ENCODE results near the gene PRDM2. TPM values are rescaled to one million over a fixed set of nuclear protein-coding genes. Genes with fewer than 3 reads are reported as not detected.

PRDM2 gene
- polyA plus RNA-seq, 1 donor (not counting 4 experiments of a cell fraction or from before 2014, with no cell fraction given) = 13.8 TPM

- Histone ChIP-seq H3K4me3 (ENCODE audit: control insufficient read depth in 2 of 3, extremely low read depth in 1 of 3, insufficient read depth in 2 of 3, low read depth in 1 of 3, low read length in 3 of 3) (no peak overlapping the region), H3K9ac (ENCODE audit: control insufficient read depth, extremely low read depth, insufficient read depth, low read length) (no peak overlapping the region), H3K9me3 (ENCODE audit: control insufficient read depth, low read depth, low read length) (no peaks in the 10 kb centered on the region), H3K4me1 (ENCODE audit: control insufficient read depth, extremely low read depth, insufficient read depth, low read length) (peaks cover 23% of the 10 kb centered on the region), H2AFZ (ENCODE audit: control insufficient read depth, low read length) (no peak overlapping the region), H4K20me1 (ENCODE audit: control insufficient read depth, extremely low read depth, insufficient read depth, low read length) (no peaks in the 10 kb centered on the region), H3K9me1 (ENCODE audit: control insufficient read depth, extremely low read depth, insufficient read depth, low read length) (peaks cover 2% of the 10 kb centered on the region), H3K79me2 (ENCODE audit: control insufficient read depth, insufficient read depth, low read length) (no peaks in the 10 kb centered on the region), H3K27me3 (ENCODE audit: control insufficient read depth, extremely low read depth, insufficient read depth, low read length) (no peaks in the 10 kb centered on the region), H3K4me2 (ENCODE audit: control insufficient read depth, extremely low read depth, insufficient read depth, low read depth, low read length) (no peak overlapping the region), H3K36me3 (ENCODE audit: control insufficient read depth in 2 of 2, extremely low read depth in 1 of 2, insufficient read depth in 2 of 2, low read length in 2 of 2) (no peaks in the 10 kb centered on the region), H3K27ac (ENCODE audit: control insufficient read depth, insufficient read depth, low read length) (no peak overlapping the region)
- dilution Hi-C loops (cut with MboI; ENCODE audit: extremely low pct_ligation_motif_present, low sequenced_read_pairs) = no loop called here
- TF ChIP-seq CTCF (optimal IDR thresholded peaks at IDR 0.05 in 1 of 3, IDR thresholded peaks at IDR 0.05 in 1 of 3, conservative IDR thresholded peaks at IDR 0.05 in 1 of 3; ENCODE audit: extremely low read depth in 1 of 3, insufficient read depth in 2 of 3, low read length in 3 of 3) (no peak), EZH2 (IDR thresholded peaks at IDR 0.05; ENCODE audit: low read length) (no peak)
- no peak for DNase-seq (ENCODE audit: low read depth, low spot score)
- FAIRE-seq = no peak
These were observed 103.7 kb downstream of the PRDM2 start for GRCh38 chr1:13803546-13804239.

GRCh38 chr1:13804240-13804633 is 104.2 kb downstream of the PRDM2 start:
- H2AFZ ChIP-seq (ENCODE audit: control insufficient read depth, low read length) = no peak overlapping the region
- H3K79me2 ChIP-seq (ENCODE audit: control insufficient read depth, insufficient read depth, low read length) = no peaks in the 10 kb centered on the region
- no peaks in the 10 kb centered on the region for H3K9me3 ChIP-seq (ENCODE audit: control insufficient read depth, low read depth, low read length)
- H3K4me2 ChIP-seq (ENCODE audit: control insufficient read depth, extremely low read depth, insufficient read depth, low read depth, low read length) = no peak overlapping the region
- H3K4me3 ChIP-seq (ENCODE audit: control insufficient read depth in 2 of 3, extremely low read depth in 1 of 3, insufficient read depth in 2 of 3, low read depth in 1 of 3, low read length in 3 of 3) = no peak overlapping the region
- H3K27me3 ChIP-seq (ENCODE audit: control insufficient read depth, extremely low read depth, insufficient read depth, low read length) = no peaks in the 10 kb centered on the region
- no peak overlapping the region for H3K27ac ChIP-seq (ENCODE audit: control insufficient read depth, insufficient read depth, low read length)
- FAIRE-seq (no peak), DNase-seq (ENCODE audit: low read depth, low spot score) (no peak)
- peaks cover 19% of the 10 kb centered on the region for H3K4me1 ChIP-seq (ENCODE audit: control insufficient read depth, extremely low read depth, insufficient read depth, low read length)
- dilution Hi-C loops (cut with MboI; ENCODE audit: extremely low pct_ligation_motif_present, low sequenced_read_pairs) = no loop called here
- H3K9ac ChIP-seq (ENCODE audit: control insufficient read depth, extremely low read depth, insufficient read depth, low read length) = no peak overlapping the region
- no peaks in the 10 kb centered on the region for H4K20me1 ChIP-seq (ENCODE audit: control insufficient read depth, extremely low read depth, insufficient read depth, low read length)
- TF ChIP-seq EZH2 (IDR thresholded peaks at IDR 0.05; ENCODE audit: low read length) (no peak), CTCF (optimal IDR thresholded peaks at IDR 0.05 in 1 of 3, IDR thresholded peaks at IDR 0.05 in 1 of 3, conservative IDR thresholded peaks at IDR 0.05 in 1 of 3; ENCODE audit: extremely low read depth in 1 of 3, insufficient read depth in 2 of 3, low read length in 3 of 3) (no peak)
- H3K36me3 ChIP-seq (ENCODE audit: control insufficient read depth in 2 of 2, extremely low read depth in 1 of 2, insufficient read depth in 2 of 2, low read length in 2 of 2) = no peaks in the 10 kb centered on the region
- H3K9me1 ChIP-seq (ENCODE audit: control insufficient read depth, extremely low read depth, insufficient read depth, low read length) = peaks cover 2% of the 10 kb centered on the region

Measured in keratinocyte (primary cell).